ENCODE measurements around the gene B2M. TPM values are rescaled to one million over a fixed set of nuclear protein-coding genes. Genes with fewer than 3 reads are reported as not detected.

The B2M gene
- total and polyA plus RNA-seq, 2 donors (not counting 1 experiment from before 2014, with no cell fraction given): 3,981 to 17,989 TPM

DNA sequence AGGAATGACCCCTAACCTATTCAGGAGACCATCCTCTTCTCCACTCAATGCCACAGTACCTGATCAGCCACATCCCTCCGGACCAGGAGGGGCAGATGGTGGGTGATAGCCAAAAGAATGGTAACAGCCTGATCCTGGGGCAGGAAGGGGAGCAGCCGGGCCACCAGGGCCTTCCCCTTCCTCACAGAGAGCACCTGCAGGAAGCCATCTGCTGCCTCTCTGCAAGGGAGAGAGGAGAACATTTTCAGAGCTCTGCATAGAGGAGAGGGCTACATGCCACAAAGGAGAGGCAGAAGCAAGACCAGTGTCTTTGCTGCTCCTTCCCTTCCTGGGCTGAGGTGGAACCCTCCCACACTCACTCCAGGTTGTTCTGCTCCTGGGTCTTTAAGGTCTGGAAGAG is 42.4 kb upstream of the B2M start:
- DNase-seq: peak; percentile 24
- Histone ChIP-seq H3K36me3 (replicated peaks in 1 of 2; ENCODE audit: control extremely low read depth in 1 of 2, control insufficient read depth in 1 of 2, extremely low read depth in 1 of 2, insufficient read depth in 2 of 2, low read length in 1 of 2) (no peaks in the 10 kb centered on the region), H3K27me3 (replicated peaks in 1 of 4; ENCODE audit: control extremely low read depth in 1 of 4, control insufficient read depth in 3 of 4, insufficient read depth in 4 of 4, low read length in 3 of 4) (no peaks in the 10 kb centered on the region), H3K27ac (ENCODE audit: low read length in 2 of 2) (peak overlapping the region; percentile 44 to 69), H3K79me2 (ENCODE audit: control insufficient read depth, insufficient read depth, low read length) (peaks cover 30% of the 10 kb centered on the region), H4K20me1 (ENCODE audit: control insufficient read depth, insufficient read depth, low read length, poor library complexity, severe bottlenecking) (no peaks in the 10 kb centered on the region), H3K4me3 (ENCODE audit: control extremely low read depth in 1 of 5, extremely low read depth in 1 of 5, insufficient read depth in 1 of 5, low read depth in 2 of 5, low read length in 4 of 5) (no peak overlapping the region), H3K4me2 (replicated peaks; ENCODE audit: low read depth, low read length, poor library complexity, severe bottlenecking) (peak overlapping the region; percentile 25), H3K9ac (ENCODE audit: low read length) (no peak overlapping the region), H3K4me1 (ENCODE audit: control insufficient read depth in 2 of 2, insufficient read depth in 2 of 2, low read length in 2 of 2) (peaks cover 84 to 97% of the 10 kb centered on the region in 2 donors), H2AFZ (ENCODE audit: insufficient read depth, low read depth, low read length, poor library complexity, severe bottlenecking) (peak overlapping the region; percentile 5), H3K9me3 (ENCODE audit: control extremely low read depth in 1 of 3, control insufficient read depth in 2 of 3, insufficient read depth in 1 of 3, low read length in 2 of 3) (no peaks in the 10 kb centered on the region)
- Mint-ChIP-seq H3K4me1 (peaks cover 79% of the 10 kb centered on the region), H3K27ac (peak overlapping the region; percentile 95), H3K4me3 (no peak overlapping the region), H3K9me3 (ENCODE audit: insufficient read depth) (no peaks in the 10 kb centered on the region), H3K27me3 (no peaks in the 10 kb centered on the region)
- TF ChIP-seq EZH2 (IDR thresholded peaks at IDR 0.05; ENCODE audit: borderline replicate concordance, insufficient read depth, low read depth, low read length, poor library complexity, severe bottlenecking): no peak
- TF ChIP-seq, protein P1, sequence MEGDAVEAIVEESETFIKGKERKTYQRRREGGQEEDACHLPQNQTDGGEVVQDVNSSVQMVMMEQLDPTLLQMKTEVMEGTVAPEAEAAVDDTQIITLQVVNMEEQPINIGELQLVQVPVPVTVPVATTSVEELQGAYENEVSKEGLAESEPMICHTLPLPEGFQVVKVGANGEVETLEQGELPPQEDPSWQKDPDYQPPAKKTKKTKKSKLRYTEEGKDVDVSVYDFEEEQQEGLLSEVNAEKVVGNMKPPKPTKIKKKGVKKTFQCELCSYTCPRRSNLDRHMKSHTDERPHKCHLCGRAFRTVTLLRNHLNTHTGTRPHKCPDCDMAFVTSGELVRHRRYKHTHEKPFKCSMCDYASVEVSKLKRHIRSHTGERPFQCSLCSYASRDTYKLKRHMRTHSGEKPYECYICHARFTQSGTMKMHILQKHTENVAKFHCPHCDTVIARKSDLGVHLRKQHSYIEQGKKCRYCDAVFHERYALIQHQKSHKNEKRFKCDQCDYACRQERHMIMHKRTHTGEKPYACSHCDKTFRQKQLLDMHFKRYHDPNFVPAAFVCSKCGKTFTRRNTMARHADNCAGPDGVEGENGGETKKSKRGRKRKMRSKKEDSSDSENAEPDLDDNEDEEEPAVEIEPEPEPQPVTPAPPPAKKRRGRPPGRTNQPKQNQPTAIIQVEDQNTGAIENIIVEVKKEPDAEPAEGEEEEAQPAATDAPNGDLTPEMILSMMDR (IDR thresholded peaks at IDR 0.05): no peak
- ChIA-PET POLR2A (interaction anchor here (0.6 to 16.6 kb wide), 2 partner anchors 53 to 380 kb away, joined by 8 to 819 read pairs; partner anchors contain the start of genes B2M, GOLM2, PATL2 and TRIM69), CTCF (interaction anchor here (1.6 to 9.5 kb wide), 4 partner anchors 13 to 117 kb away, joined by 4 to 353 read pairs (median 6); partner anchors contain the start of genes B2M, PATL2 and TRIM69)
- intact Hi-C loops (cut with micrococcal nuclease): no loop called here
- ATAC-seq (ENCODE audit: low read depth): no peak
- 0% methylated on average over 1 of the region's 2 CpGs for WGBS (ENCODE audit: insufficient coverage)
